HEK293 (cell line): ENCODE measurements around the gene TEX14.

ENCODE experiments used
- GLI4 ChIP-seq: fragments of 450-650 bp; formaldehyde crosslinking; IDR thresholded peaks from 2 replicates; pipeline ENCODE4 v1.5.1; 2016; ENCODE audit warnings: missing biosample characterization, missing genetic modification characterization
- PRDM10 ChIP-seq: fragments of 450-650 bp; formaldehyde crosslinking; IDR thresholded peaks from 2 replicates; pipeline ENCODE4 v1.5.1; 2016; ENCODE audit warnings: missing biosample characterization, missing genetic modification characterization
- REST ChIP-seq: fragments of 450-650 bp; formaldehyde crosslinking; IDR thresholded peaks from 2 replicates; pipeline ENCODE4 v1.5.1; 2016; ENCODE audit warnings: missing biosample characterization, missing genetic modification characterization
- ZFP3 ChIP-seq: fragments of 450-650 bp; formaldehyde crosslinking; IDR thresholded peaks from 2 replicates; pipeline ENCODE4 v1.5.1; 2016; ENCODE audit warnings: low read depth, missing biosample characterization, missing genetic modification characterization
- ZNF16 ChIP-seq: fragments of 450-650 bp; formaldehyde crosslinking; IDR thresholded peaks from 2 replicates; pipeline ENCODE4 v1.5.1; 2016; ENCODE audit warnings: low read depth, missing biosample characterization, missing genetic modification characterization
- ZNF174 ChIP-seq: fragments of 450-650 bp; formaldehyde crosslinking; IDR thresholded peaks from 2 replicates; pipeline ENCODE4 v1.5.0; 2017; ENCODE audit warnings: missing biosample characterization, mild to moderate bottlenecking, missing genetic modification characterization
- ZNF214 ChIP-seq: fragments of 450-650 bp; formaldehyde crosslinking; IDR thresholded peaks from 2 replicates; pipeline ENCODE4 v1.5.1; 2017; ENCODE audit warnings: missing biosample characterization, mild to moderate bottlenecking, missing genetic modification characterization, borderline replicate concordance
- ZNF280C ChIP-seq: fragments of 450-650 bp; formaldehyde crosslinking; IDR thresholded peaks from 2 replicates; pipeline ENCODE4 v1.5.1; 2016; ENCODE audit warnings: missing biosample characterization, missing genetic modification characterization
- ZNF518A ChIP-seq: fragments of 450-650 bp; formaldehyde crosslinking; conservative IDR thresholded peaks from 2 replicates; pipeline ENCODE4 v1.5.1; 2016; ENCODE audit warnings: low read depth, missing biosample characterization, missing genetic modification characterization
- ZSCAN18 ChIP-seq: fragments of 450-650 bp; formaldehyde crosslinking; IDR thresholded peaks from 2 replicates; pipeline ENCODE4 v1.5.1; 2016; ENCODE audit warnings: missing biosample characterization, missing genetic modification characterization

The TEX14 gene

GRCh38 chr17:58529275-58529674, 162.6 kb downstream of the TEX14 start (continued):
- TF ChIP-seq GLI4 (tag by site-specific recombination) (no peak), REST (tag by site-specific recombination) (no peak), ZFP3 (tag by site-specific recombination) (no peak), ZSCAN18 (tag by site-specific recombination) (no peak), ZNF518A (no peak), ZNF280C (tag by site-specific recombination) (no peak), ZNF214 (no peak), ZNF16 (tag by site-specific recombination) (no peak), ZNF174 (tag by site-specific recombination) (no peak), PRDM10 (tag by site-specific recombination) (no peak)
